Suppressor macrophage (primary cell): Measurements from ENCODE around the gene ATP13A3.

Experiments
- DNase-seq, 4 experiments: peaks; one replicate each; pipeline ENCODE4 v3.0.0-alpha.2; 2020 to 2022

The ATP13A3 gene

GRCh38 chr3:194475138-194475932 is 11.5 kb downstream of the ATP13A3 start:
- DNase-seq, result no peak

GRCh38 chr3:194474675-194475074 is 12.1 kb downstream of the ATP13A3 start:
- DNase-seq, result no peak

GRCh38 chr3:194472290-194472920 is 14.4 kb downstream of the ATP13A3 start:
- peak; percentile 45 to 87 (median 75) for DNase-seq

GRCh38 chr3:194471863-194472262 is 14.9 kb downstream of the ATP13A3 start:
- peak in 3 of 4 experiments; percentile 40 to 52 (median 50) for DNase-seq

GRCh38 chr3:194470615-194471014 is 16.2 kb downstream of the ATP13A3 start:
- DNase-seq, result no peak

- no peak for DNase-seq
Measured at GRCh38 chr3:194469977-194470376, 16.8 kb downstream of the ATP13A3 start.

- no peak for DNase-seq
Measured at GRCh38 chr3:194468086-194468485, 18.7 kb downstream of the ATP13A3 start.

GRCh38 chr3:194466761-194467356 is 19.9 kb downstream of the ATP13A3 start:
- DNase-seq, result no peak

- no peak for DNase-seq
Measured at GRCh38 chr3:194465920-194466570, 20.8 kb downstream of the ATP13A3 start.

- DNase-seq, result no peak
Measured at GRCh38 chr3:194465246-194465645, 21.6 kb downstream of the ATP13A3 start.

- no peak for DNase-seq
Measured at GRCh38 chr3:194464692-194465091, 22.1 kb downstream of the ATP13A3 start.

- no peak for DNase-seq
Measured at GRCh38 chr3:194462936-194463335, 23.9 kb downstream of the ATP13A3 start.

GRCh38 chr3:194460566-194460965 is 26.2 kb downstream of the ATP13A3 start:
- no peak for DNase-seq

GRCh38 chr3:194458131-194458530 is 28.7 kb downstream of the ATP13A3 start:
- no peak for DNase-seq

- DNase-seq, result no peak
Measured at GRCh38 chr3:194455481-194455880, 31.3 kb downstream of the ATP13A3 start.

- no peak for DNase-seq
Measured at GRCh38 chr3:194450341-194450740, 36.5 kb downstream of the ATP13A3 start.

GRCh38 chr3:194449913-194450312 is 36.9 kb downstream of the ATP13A3 start:
- DNase-seq, result no peak

GRCh38 chr3:194447657-194448056 is 39.1 kb downstream of the ATP13A3 start:
- no peak for DNase-seq

- no peak for DNase-seq
Measured at GRCh38 chr3:194447161-194447560, 39.6 kb downstream of the ATP13A3 start.

- no peak for DNase-seq
Measured at GRCh38 chr3:194446754-194447153, 40.0 kb downstream of the ATP13A3 start.

- DNase-seq, result no peak
Measured at GRCh38 chr3:194446172-194446571, 40.6 kb downstream of the ATP13A3 start.

- no peak for DNase-seq
Measured at GRCh38 chr3:194443901-194444300, 42.9 kb downstream of the ATP13A3 start.

GRCh38 chr3:194440756-194441155 is 46.0 kb downstream of the ATP13A3 start:
- DNase-seq, result no peak
